ENCODE results near the gene LARGE2. TPM values are rescaled to one million over a fixed set of nuclear protein-coding genes. Genes with fewer than 3 reads are reported as not detected.
A peak's percentile ranks its signal among the peaks of the same experiment; 100 is the strongest.

The LARGE2 gene
- total and polyA plus RNA-seq, 2 of the 13 experiments (the other 11 are each of a cell fraction or from before 2014, with no cell fraction given), result 8.5 to 21.6 TPM

DNA sequence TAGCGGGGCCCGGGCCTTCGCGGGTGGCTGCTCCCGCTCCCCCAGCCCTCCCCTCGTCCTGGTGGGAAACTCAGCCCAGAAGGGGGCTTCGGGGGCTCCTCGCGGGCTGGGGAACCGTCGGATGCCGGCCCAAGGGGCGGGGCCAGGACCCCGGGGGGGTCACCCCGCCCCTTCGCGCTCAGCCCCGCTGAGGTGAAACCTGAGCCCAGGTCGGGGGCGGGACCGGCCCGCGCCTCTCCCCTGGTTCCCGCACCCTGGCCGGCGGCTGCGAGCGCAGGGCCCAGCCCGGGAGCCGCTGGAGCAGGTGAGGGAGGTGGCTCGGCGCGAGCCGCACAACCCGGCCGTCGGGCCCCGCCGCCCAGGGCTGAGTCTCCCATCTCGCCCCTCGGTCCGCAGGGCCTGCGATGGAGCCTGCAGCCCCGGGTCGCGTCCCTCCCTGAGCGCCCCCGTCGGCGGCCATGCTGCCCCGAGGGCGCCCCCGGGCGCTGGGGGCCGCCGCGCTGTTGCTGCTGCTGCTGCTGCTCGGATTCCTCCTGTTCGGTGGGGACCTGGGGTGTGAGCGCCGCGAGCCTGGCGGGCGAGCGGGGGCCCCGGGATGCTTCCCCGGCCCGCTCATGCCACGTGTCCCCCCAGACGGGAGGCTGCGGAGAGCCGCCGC, at the start of gene LARGE2 (continued):
- TF ChIP-seq, protein P1, sequence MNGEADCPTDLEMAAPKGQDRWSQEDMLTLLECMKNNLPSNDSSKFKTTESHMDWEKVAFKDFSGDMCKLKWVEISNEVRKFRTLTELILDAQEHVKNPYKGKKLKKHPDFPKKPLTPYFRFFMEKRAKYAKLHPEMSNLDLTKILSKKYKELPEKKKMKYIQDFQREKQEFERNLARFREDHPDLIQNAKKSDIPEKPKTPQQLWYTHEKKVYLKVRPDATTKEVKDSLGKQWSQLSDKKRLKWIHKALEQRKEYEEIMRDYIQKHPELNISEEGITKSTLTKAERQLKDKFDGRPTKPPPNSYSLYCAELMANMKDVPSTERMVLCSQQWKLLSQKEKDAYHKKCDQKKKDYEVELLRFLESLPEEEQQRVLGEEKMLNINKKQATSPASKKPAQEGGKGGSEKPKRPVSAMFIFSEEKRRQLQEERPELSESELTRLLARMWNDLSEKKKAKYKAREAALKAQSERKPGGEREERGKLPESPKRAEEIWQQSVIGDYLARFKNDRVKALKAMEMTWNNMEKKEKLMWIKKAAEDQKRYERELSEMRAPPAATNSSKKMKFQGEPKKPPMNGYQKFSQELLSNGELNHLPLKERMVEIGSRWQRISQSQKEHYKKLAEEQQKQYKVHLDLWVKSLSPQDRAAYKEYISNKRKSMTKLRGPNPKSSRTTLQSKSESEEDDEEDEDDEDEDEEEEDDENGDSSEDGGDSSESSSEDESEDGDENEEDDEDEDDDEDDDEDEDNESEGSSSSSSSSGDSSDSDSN (CRISPR knock-in tag; IDR thresholded peaks at IDR 0.05), result peak; percentile 19; the same call in 1 of the 2 replicates
- TF ChIP-seq HNRNPUL1 (IDR thresholded peaks at IDR 0.05; ENCODE audit: low read depth, low read length) (no peak), YEATS4 (CRISPR knock-in tag; IDR thresholded peaks at IDR 0.05; ENCODE audit: borderline replicate concordance) (0 out of 2 replicates have a peak, but pooled peaks have one; percentile 11), ZSCAN31 (CRISPR knock-in tag; IDR thresholded peaks at IDR 0.05; ENCODE audit: low read depth) (peak; percentile 27; the same call in 1 of the 2 replicates), ZNF777 (CRISPR knock-in tag; IDR thresholded peaks at IDR 0.05) (peak; percentile 98), RBFOX2 (IDR thresholded peaks at IDR 0.05; ENCODE audit: low read depth, low read length) (peak; percentile 73), ZNF605 (CRISPR knock-in tag; IDR thresholded peaks at IDR 0.05) (0 out of 2 replicates have a peak, but pooled peaks have one; percentile 1), POLR2A (IDR thresholded peaks at IDR 0.05; ENCODE audit: insufficient read depth in 1 of 2, low read depth in 2 of 2, low read length in 2 of 2) (peak in 1 of 2 experiments; percentile 20; a peak in 1 of 4 replicates), ARNT2 (CRISPR knock-in tag; IDR thresholded peaks at IDR 0.05; ENCODE audit: low read depth) (peak; percentile 13; the same call in 1 of the 2 replicates), YY1 (IDR thresholded peaks at IDR 0.05; ENCODE audit: insufficient read depth, insufficient replicate concordance, low read depth, low read length) (peak; percentile 73), HOXA7 (CRISPR knock-in tag; IDR thresholded peaks at IDR 0.05) (no peak)
- TF ChIP-seq, protein P2, sequence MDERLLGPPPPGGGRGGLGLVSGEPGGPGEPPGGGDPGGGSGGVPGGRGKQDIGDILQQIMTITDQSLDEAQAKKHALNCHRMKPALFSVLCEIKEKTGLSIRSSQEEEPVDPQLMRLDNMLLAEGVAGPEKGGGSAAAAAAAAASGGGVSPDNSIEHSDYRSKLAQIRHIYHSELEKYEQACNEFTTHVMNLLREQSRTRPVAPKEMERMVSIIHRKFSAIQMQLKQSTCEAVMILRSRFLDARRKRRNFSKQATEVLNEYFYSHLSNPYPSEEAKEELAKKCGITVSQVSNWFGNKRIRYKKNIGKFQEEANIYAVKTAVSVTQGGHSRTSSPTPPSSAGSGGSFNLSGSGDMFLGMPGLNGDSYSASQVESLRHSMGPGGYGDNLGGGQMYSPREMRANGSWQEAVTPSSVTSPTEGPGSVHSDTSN (CRISPR knock-in tag; IDR thresholded peaks at IDR 0.05), result no peak
- TF ChIP-seq, protein P3, sequence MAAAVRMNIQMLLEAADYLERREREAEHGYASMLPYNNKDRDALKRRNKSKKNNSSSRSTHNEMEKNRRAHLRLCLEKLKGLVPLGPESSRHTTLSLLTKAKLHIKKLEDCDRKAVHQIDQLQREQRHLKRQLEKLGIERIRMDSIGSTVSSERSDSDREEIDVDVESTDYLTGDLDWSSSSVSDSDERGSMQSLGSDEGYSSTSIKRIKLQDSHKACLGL (CRISPR knock-in tag; IDR thresholded peaks at IDR 0.05), result 0 out of 2 replicates have a peak, but pooled peaks have one; percentile 17
- TF ChIP-seq, protein P4, sequence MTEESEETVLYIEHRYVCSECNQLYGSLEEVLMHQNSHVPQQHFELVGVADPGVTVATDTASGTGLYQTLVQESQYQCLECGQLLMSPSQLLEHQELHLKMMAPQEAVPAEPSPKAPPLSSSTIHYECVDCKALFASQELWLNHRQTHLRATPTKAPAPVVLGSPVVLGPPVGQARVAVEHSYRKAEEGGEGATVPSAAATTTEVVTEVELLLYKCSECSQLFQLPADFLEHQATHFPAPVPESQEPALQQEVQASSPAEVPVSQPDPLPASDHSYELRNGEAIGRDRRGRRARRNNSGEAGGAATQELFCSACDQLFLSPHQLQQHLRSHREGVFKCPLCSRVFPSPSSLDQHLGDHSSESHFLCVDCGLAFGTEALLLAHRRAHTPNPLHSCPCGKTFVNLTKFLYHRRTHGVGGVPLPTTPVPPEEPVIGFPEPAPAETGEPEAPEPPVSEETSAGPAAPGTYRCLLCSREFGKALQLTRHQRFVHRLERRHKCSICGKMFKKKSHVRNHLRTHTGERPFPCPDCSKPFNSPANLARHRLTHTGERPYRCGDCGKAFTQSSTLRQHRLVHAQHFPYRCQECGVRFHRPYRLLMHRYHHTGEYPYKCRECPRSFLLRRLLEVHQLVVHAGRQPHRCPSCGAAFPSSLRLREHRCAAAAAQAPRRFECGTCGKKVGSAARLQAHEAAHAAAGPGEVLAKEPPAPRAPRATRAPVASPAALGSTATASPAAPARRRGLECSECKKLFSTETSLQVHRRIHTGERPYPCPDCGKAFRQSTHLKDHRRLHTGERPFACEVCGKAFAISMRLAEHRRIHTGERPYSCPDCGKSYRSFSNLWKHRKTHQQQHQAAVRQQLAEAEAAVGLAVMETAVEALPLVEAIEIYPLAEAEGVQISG (CRISPR knock-in tag; IDR thresholded peaks at IDR 0.05), result peak; percentile 35; the same call in 1 of the 2 replicates
- TF ChIP-seq, protein P5, sequence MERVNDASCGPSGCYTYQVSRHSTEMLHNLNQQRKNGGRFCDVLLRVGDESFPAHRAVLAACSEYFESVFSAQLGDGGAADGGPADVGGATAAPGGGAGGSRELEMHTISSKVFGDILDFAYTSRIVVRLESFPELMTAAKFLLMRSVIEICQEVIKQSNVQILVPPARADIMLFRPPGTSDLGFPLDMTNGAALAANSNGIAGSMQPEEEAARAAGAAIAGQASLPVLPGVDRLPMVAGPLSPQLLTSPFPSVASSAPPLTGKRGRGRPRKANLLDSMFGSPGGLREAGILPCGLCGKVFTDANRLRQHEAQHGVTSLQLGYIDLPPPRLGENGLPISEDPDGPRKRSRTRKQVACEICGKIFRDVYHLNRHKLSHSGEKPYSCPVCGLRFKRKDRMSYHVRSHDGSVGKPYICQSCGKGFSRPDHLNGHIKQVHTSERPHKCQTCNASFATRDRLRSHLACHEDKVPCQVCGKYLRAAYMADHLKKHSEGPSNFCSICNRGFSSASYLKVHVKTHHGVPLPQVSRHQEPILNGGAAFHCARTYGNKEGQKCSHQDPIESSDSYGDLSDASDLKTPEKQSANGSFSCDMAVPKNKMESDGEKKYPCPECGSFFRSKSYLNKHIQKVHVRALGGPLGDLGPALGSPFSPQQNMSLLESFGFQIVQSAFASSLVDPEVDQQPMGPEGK (CRISPR knock-in tag; IDR thresholded peaks at IDR 0.05), result peak; percentile 92

Data from HepG2 (cell line).